ENCODE results near the gene CARD9.

Gene CARD9

DNA sequence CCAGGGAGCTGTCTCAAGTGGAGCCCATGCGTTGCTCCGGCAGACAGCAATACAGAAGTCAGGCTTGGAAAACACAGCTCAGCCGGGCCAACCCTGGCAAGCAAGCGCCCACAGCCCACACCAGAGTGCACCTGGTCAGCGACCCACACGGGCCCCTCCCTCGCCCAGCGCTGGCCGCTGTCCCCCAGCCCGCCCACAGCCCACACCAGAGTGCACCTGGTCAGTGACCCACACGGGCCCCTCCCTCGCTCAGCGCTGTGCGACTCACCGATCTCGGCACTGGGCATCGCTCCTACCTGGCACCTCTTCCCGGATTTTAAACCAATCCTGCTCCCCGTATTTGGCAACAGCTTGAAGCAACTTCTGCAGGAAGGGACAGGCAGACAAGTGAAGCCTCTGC lies 13.7 kb upstream of the CARD9 start:
- no peak for DNase-seq (ENCODE audit: low read depth)
- TF ChIP-seq, protein P1, sequence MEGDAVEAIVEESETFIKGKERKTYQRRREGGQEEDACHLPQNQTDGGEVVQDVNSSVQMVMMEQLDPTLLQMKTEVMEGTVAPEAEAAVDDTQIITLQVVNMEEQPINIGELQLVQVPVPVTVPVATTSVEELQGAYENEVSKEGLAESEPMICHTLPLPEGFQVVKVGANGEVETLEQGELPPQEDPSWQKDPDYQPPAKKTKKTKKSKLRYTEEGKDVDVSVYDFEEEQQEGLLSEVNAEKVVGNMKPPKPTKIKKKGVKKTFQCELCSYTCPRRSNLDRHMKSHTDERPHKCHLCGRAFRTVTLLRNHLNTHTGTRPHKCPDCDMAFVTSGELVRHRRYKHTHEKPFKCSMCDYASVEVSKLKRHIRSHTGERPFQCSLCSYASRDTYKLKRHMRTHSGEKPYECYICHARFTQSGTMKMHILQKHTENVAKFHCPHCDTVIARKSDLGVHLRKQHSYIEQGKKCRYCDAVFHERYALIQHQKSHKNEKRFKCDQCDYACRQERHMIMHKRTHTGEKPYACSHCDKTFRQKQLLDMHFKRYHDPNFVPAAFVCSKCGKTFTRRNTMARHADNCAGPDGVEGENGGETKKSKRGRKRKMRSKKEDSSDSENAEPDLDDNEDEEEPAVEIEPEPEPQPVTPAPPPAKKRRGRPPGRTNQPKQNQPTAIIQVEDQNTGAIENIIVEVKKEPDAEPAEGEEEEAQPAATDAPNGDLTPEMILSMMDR (IDR thresholded peaks at IDR 0.05; ENCODE audit: control insufficient read depth, extremely low read depth, insufficient read depth) = no peak
- H3K4me3 ChIP-seq (ENCODE audit: low read depth, low read length) = no peak overlapping the region

GRCh38 chr9:136386018-136386417 lies 12.5 kb upstream of the CARD9 start:
- no peak for DNase-seq (ENCODE audit: low read depth)
- TF ChIP-seq, protein P1 (IDR thresholded peaks at IDR 0.05; ENCODE audit: control insufficient read depth, extremely low read depth, insufficient read depth) = no peak
- no peak overlapping the region for H3K4me3 ChIP-seq (ENCODE audit: low read depth, low read length)

DNA sequence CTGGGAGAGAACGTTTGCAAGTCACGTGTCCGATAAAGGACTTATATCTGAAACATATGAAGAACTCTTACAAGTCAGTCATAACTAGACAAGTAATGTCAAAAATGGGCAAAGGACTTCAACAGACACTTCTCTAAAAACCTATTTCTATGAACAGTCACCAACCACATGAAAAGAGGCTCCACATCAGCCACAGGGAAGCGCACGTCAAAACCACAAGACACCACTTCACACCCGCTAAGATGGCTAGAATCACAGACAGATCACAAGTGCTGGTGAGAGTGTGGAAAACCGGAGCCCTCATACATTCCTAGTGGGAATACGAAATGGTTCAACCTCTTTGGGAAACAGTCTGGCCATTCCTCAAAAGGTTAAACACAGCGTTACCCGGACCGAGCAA lies 11.5 kb upstream of the CARD9 start:
- DNase-seq (ENCODE audit: low read depth) = no peak
- no peak overlapping the region for H3K4me3 ChIP-seq (ENCODE audit: low read depth, low read length)
- TF ChIP-seq, protein P1 (IDR thresholded peaks at IDR 0.05; ENCODE audit: control insufficient read depth, extremely low read depth, insufficient read depth) = no peak

- TF ChIP-seq, protein P1 (IDR thresholded peaks at IDR 0.05; ENCODE audit: control insufficient read depth, extremely low read depth, insufficient read depth) = no peak
- no peak overlapping the region for H3K4me3 ChIP-seq (ENCODE audit: low read depth, low read length)
- DNase-seq (ENCODE audit: low read depth) = no peak
Observed at GRCh38 chr9:136383436-136383835, 10.0 kb upstream of the CARD9 start.

GRCh38 chr9:136381966-136382513 lies 8.6 kb upstream of the CARD9 start:
- DNase-seq (ENCODE audit: low read depth) = no peak
- TF ChIP-seq, protein P1 (IDR thresholded peaks at IDR 0.05; ENCODE audit: control insufficient read depth, extremely low read depth, insufficient read depth) = no peak
- H3K4me3 ChIP-seq (ENCODE audit: low read depth, low read length) = no peak overlapping the region

GRCh38 chr9:136381311-136381710 lies 7.8 kb upstream of the CARD9 start:
- no peak overlapping the region for H3K4me3 ChIP-seq (ENCODE audit: low read depth, low read length)
- TF ChIP-seq, protein P1 (IDR thresholded peaks at IDR 0.05; ENCODE audit: control insufficient read depth, extremely low read depth, insufficient read depth) = no peak
- no peak for DNase-seq (ENCODE audit: low read depth)

- TF ChIP-seq, protein P1 (IDR thresholded peaks at IDR 0.05; ENCODE audit: control insufficient read depth, extremely low read depth, insufficient read depth) = no peak
- DNase-seq (ENCODE audit: low read depth) = no peak
- no peak overlapping the region for H3K4me3 ChIP-seq (ENCODE audit: low read depth, low read length)
Observed at GRCh38 chr9:136380381-136380780, 6.9 kb upstream of the CARD9 start.
